ENCODE data around the gene FZD4.
A peak's percentile ranks its signal among the peaks of the same experiment; 100 is the strongest.
"Not testable (repeated sequence)": the region's sequence is repeated elsewhere in the genome, so short reads cannot be mapped to it uniquely, and the experiment has no call there.

The FZD4 gene

GRCh38 chr11:86972734-86973133 is 17.5 kb upstream of the FZD4 start:
- no peak for DNase-seq

- no peak for DNase-seq
Observed at GRCh38 chr11:86969258-86969657, 14.1 kb upstream of the FZD4 start.

GRCh38 chr11:86967601-86968000 is 12.4 kb upstream of the FZD4 start:
- not testable (repeated sequence) for DNase-seq

- no peak for DNase-seq
Observed at GRCh38 chr11:86957976-86958646, 2.9 kb upstream of the FZD4 start.

GRCh38 chr11:86956905-86957195 is 1.7 kb upstream of the FZD4 start:
- no peak for DNase-seq

- DNase-seq: peak in 1 of 5 experiments; percentile 3
Observed at GRCh38 chr11:86955111-86955360, 159 bp downstream of the FZD4 start.

GRCh38 chr11:86954269-86955110 is 705 bp downstream of the FZD4 start:
- DNase-seq: peak in 1 of 5 experiments; percentile 12

- no peak for DNase-seq
Observed at GRCh38 chr11:86952221-86952875, 2.8 kb downstream of the FZD4 start.

GRCh38 chr11:86951706-86952105 is 3.5 kb downstream of the FZD4 start:
- DNase-seq: no peak

GRCh38 chr11:86950661-86950995 is 4.6 kb downstream of the FZD4 start:
- no peak for DNase-seq

- no peak for DNase-seq
Observed at GRCh38 chr11:86949995-86950660, 5.1 kb downstream of the FZD4 start.

- no peak for DNase-seq
Observed at GRCh38 chr11:86948733-86949132, 6.5 kb downstream of the FZD4 start.

GRCh38 chr11:86947541-86947940 is 7.7 kb downstream of the FZD4 start:
- DNase-seq: no peak

GRCh38 chr11:86943505-86943904 is 11.7 kb downstream of the FZD4 start:
- not testable (repeated sequence) for DNase-seq

GRCh38 chr11:86941871-86942599 is 13.2 kb downstream of the FZD4 start:
- DNase-seq: no peak

GRCh38 chr11:86941077-86941870 is 13.9 kb downstream of the FZD4 start:
- DNase-seq: no peak

GRCh38 chr11:86940122-86940777 is 14.9 kb downstream of the FZD4 start:
- DNase-seq: no peak

GRCh38 chr11:86938900-86939880 is 16.0 kb downstream of the FZD4 start:
- peak in 1 of 5 experiments; percentile 39 for DNase-seq

- DNase-seq: no peak
Observed at GRCh38 chr11:86938203-86938899, 16.8 kb downstream of the FZD4 start.

Data from T-helper 2 cell (primary cell).